GM21786 (cell line): Measurements from ENCODE around the gene PML.
"Not testable (repeated sequence)": the region's sequence is repeated elsewhere in the genome, so short reads cannot be mapped to it uniquely, and the experiment has no call there.

Experiments used
- ATAC-seq: cut with Tn5 transposase; IDR thresholded peaks from one replicate; pipeline ENCODE4 v1.9.1; 2021; ENCODE audit not compliant: unreplicated experiment

Gene PML

GRCh38 chr15:74037171-74038117 is 42.9 kb downstream of the PML start:
- no peak for ATAC-seq

- ATAC-seq = no peak
Measured at GRCh38 chr15:74038707-74039655, 44.5 kb downstream of the PML start.

- ATAC-seq = no peak
Measured at GRCh38 chr15:74039656-74040010, 45.1 kb downstream of the PML start.

GRCh38 chr15:74040109-74040850 is 45.8 kb downstream of the PML start:
- no peak for ATAC-seq

- no peak for ATAC-seq
Measured at GRCh38 chr15:74041311-74041756, 46.8 kb downstream of the PML start.

- ATAC-seq = no peak
Measured at GRCh38 chr15:74041777-74042435, 47.4 kb downstream of the PML start.

- no peak for ATAC-seq
Measured at GRCh38 chr15:74042603-74043424, 48.3 kb downstream of the PML start.

GRCh38 chr15:74043425-74044266 is 49.1 kb downstream of the PML start:
- ATAC-seq = no peak

GRCh38 chr15:74044267-74045110 is 50.0 kb downstream of the PML start:
- ATAC-seq = no peak

GRCh38 chr15:74045184-74045583 is 50.7 kb downstream of the PML start:
- no peak for ATAC-seq

- no peak for ATAC-seq
Measured at GRCh38 chr15:74045636-74046274, 51.2 kb downstream of the PML start.

GRCh38 chr15:74046275-74046674 is 51.8 kb downstream of the PML start:
- ATAC-seq = no peak

- no peak for ATAC-seq
Measured at GRCh38 chr15:74050127-74050526, 55.6 kb downstream of the PML start.

GRCh38 chr15:74050556-74051234 is 56.2 kb downstream of the PML start:
- no peak for ATAC-seq

GRCh38 chr15:74052271-74053260 is 58.0 kb downstream of the PML start:
- not testable (repeated sequence) for ATAC-seq
